ENCODE measurements around the gene ALS2CL.
A peak's percentile ranks its signal among the peaks of the same experiment; 100 is the strongest.

The ALS2CL gene

DNA sequence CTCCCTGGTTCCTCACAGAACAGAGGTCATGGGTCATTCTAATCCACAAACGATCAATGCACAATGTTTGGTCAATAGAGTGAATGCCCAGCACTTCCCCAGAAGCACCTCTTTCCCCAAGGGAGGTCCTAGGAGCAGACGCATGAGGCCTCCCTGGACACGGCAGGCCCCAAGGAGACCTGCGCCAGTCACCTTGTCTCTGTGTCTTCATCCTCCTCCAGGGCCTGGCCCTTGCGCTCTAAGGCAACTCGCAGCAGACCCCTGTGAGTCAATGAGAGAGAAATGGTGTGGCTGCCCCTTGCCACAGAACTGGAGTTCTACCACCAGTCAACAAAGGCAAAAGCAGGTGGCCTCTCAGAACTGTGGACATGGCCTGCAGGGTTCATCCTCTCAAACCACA lies 18.1 kb downstream of the ALS2CL start:
- TF ChIP-seq, protein P1, sequence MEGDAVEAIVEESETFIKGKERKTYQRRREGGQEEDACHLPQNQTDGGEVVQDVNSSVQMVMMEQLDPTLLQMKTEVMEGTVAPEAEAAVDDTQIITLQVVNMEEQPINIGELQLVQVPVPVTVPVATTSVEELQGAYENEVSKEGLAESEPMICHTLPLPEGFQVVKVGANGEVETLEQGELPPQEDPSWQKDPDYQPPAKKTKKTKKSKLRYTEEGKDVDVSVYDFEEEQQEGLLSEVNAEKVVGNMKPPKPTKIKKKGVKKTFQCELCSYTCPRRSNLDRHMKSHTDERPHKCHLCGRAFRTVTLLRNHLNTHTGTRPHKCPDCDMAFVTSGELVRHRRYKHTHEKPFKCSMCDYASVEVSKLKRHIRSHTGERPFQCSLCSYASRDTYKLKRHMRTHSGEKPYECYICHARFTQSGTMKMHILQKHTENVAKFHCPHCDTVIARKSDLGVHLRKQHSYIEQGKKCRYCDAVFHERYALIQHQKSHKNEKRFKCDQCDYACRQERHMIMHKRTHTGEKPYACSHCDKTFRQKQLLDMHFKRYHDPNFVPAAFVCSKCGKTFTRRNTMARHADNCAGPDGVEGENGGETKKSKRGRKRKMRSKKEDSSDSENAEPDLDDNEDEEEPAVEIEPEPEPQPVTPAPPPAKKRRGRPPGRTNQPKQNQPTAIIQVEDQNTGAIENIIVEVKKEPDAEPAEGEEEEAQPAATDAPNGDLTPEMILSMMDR (IDR thresholded peaks at IDR 0.05; ENCODE audit: insufficient read depth, missing control alignments) = no peak
- no peak for DNase-seq (ENCODE audit: insufficient read length, low spot score)
- FAIRE-seq = no peak

DNA sequence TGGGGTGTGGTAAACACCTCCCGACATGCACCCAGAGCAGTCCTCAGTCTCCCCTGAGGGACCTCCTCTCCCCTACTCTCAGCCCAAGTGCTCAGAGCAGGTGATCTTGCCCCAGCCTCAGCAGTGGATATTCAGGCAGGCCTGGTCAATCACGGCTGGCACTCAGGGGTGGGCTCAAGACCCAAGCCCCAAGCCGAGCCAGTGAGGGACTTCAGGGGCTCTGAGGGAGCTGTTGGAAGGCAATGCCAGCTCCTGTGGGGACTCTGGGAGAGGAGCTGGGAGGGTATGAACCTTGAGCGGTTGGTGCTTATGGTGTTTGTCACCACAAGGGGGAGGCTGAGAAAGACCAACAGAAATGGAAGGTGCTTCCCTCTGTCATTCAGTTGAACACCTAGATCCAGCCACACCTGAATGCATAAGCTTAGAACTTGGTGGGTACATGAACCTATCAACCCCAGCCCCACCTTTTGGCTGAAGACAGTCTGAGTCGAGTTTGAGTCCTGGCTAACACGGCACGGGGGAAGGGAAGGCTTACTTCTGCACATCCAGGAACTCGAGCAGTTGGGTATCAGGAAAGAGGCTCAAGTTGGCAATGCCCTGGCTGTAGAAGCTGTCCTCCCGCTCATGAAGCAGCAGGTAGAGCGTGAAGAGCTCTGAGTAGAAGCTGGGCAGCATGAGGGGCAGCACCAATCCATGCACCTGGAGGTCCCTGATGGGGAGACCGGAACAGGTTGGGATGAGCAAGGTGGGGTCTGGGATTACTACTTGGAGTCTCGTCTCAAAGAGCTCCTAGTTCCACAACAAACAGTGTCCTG lies 19.2 kb downstream of the ALS2CL start:
- TF ChIP-seq, protein P1 (IDR thresholded peaks at IDR 0.05; ENCODE audit: insufficient read depth, missing control alignments) = no peak
- DNase-seq (ENCODE audit: insufficient read length, low spot score) (no peak), FAIRE-seq (no peak)

DNA sequence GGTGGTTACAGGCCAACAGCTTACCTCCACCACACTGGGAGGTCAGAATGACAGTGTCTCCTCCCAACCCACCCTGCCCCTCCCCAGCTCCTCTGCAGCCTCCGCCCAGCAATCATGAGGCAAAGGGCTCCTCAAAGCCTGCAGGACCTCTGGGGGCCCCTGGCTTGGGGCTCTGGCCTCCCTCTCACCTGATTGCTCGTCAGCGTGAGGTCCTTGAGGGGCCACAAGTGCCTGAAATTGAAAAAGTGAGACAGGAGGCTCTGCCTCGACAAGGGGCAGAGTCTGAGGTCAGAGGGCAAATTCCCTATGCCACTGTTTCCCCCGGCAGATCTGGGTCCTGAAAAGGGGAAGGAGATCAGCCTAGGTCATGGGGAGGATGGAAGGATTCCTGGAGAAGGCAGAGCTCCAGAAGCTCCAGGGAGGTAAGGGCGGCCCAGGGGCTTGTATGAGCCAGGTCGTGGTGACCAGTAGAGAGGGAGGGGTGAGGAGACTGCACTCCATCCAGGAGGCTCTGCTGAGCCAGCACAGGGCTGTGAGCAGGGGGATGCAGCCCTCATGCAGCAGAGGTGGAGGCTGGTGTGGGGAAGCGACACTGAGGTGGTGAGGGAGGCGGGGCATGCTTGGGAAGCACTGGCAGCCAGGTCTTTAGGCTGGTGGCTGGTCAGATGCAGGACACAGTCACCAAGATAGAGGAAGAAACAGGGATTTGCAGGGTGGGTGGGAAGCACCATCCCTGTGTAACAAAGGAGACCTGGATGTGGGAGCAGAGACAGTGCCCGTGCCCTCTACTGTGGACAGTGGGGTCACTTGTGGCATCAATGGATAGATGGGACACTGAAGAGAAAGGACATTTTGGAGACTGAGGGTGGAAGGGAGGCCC lies 20.1 kb downstream of the ALS2CL start:
- FAIRE-seq (no peak), DNase-seq (ENCODE audit: insufficient read length, low spot score) (no peak)
- TF ChIP-seq, protein P1 (IDR thresholded peaks at IDR 0.05; ENCODE audit: insufficient read depth, missing control alignments) = no peak

DNA sequence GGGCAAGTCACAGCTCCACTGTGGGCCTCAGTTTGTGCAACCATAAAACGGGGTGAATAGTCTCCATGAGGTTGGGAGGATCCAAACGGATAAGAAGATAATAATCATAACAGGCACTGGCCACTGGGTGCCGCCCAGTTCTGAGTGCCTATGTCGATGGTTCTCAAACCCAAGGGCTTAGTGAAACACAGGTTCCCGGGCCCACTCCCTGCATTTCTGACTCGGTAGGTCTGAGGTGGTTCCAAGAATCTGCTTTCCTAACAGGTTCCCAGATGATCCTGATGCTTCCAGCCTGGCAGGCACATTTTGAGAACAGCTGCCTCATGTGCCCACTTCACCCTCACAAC lies 21.2 kb downstream of the ALS2CL start:
- FAIRE-seq (no peak), DNase-seq (ENCODE audit: insufficient read length, low spot score) (peak; percentile 5)
- TF ChIP-seq, protein P1 (IDR thresholded peaks at IDR 0.05; ENCODE audit: insufficient read depth, missing control alignments) = no peak

DNA sequence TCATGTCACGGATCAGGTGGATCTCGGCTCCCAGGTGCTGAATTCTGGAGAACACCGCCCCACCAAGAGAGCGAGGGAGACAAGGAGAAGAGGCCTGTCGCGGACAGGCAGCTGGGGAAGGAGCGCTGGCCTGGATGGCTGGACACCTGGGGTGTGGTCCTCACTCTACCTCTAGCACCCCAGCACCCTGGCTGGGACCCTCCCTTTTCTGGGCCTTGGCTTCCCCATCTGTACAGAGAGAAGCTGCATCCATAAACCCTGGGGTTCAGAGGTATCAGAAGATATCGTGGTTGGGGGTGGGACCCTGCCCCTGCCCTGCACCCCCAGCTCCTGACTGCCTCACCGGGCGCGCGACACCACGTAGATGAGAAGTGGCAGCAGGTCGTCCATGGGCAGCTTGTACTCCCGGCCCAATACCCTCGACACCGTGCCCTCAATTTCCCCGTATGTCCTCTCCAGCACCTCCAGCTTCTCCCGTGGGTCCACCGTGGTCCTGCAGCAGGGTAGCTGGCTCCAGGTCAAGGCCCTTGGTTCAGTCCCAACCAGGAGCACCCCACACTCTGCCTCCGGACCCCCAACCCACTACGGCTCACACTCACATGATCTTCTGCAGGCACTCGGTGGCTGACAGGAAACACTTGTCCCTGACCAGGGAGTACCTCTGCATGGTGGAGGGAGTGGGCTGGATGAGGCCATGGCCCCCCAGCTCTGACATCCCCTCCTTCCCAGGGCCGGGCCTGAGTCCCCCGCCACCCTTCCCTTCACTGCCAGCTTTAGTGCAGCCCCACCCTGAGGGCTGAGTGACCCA lies 21.7 kb downstream of the ALS2CL start:
- TF ChIP-seq, protein P1 (IDR thresholded peaks at IDR 0.05; ENCODE audit: insufficient read depth, missing control alignments) = no peak
- DNase-seq (ENCODE audit: insufficient read length, low spot score) = peak; percentile 1
- no peak for FAIRE-seq

DNA sequence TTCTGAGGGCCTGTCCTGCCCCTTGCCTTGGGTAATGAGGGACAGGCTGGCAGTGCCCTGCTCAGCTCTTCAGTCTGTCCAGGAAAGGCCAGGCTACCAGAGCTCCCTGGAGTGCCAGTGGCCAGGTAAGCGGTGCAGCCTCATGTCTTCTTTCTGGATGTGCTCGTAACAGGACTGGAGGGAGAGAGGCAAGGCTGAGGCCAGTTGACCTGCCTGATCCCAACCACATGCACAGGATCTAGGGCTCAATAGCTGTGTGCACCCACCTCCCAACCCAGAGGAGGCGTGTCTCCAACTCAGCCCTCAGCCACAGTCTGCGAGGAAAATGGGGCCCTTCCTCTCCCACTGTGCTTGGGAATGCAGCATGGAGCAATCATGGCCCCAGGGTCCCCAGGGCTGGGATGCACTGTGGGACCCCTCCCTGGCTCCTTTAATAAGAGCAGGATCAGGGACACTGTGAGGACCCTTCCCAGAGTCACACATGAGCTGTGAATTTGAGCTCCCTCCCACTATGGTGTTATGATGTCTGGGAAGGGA lies 22.5 kb downstream of the ALS2CL start:
- no peak for FAIRE-seq
- no peak for DNase-seq (ENCODE audit: insufficient read length, low spot score)
- TF ChIP-seq, protein P1 (IDR thresholded peaks at IDR 0.05; ENCODE audit: insufficient read depth, missing control alignments) = no peak

Data from D721Med (cell line).